AG09309 (cell line): ENCODE results near the gene PRR15.

Experiments used
- DNase-seq: peaks from one replicate; pipeline ENCODE4 v3.0.0-alpha.2; 2010; ENCODE audit warnings: low read depth
- H3K4me3 ChIP-seq: 2 replicates; pipeline ENCODE4 v1.5.1; 2011; ENCODE audit warnings: mild to moderate bottlenecking, low read depth, low read length, moderate library complexity; ENCODE audit not compliant: control insufficient read depth
- TF ChIP-seq, protein P1 (sequence below): IDR thresholded peaks from 2 replicates; pipeline ENCODE4 v1.5.1; 2011; ENCODE audit warnings: mild to moderate bottlenecking, low read depth, low read length, inconsistent platforms; ENCODE audit not compliant: insufficient read depth, control insufficient read depth; ENCODE audit errors: missing control alignments

Gene PRR15

GRCh38 chr7:29606830-29607229 is 43.2 kb downstream of the PRR15 start:
- H3K4me3 ChIP-seq = no peak overlapping the region
- no peak for DNase-seq
- TF ChIP-seq, protein P1, sequence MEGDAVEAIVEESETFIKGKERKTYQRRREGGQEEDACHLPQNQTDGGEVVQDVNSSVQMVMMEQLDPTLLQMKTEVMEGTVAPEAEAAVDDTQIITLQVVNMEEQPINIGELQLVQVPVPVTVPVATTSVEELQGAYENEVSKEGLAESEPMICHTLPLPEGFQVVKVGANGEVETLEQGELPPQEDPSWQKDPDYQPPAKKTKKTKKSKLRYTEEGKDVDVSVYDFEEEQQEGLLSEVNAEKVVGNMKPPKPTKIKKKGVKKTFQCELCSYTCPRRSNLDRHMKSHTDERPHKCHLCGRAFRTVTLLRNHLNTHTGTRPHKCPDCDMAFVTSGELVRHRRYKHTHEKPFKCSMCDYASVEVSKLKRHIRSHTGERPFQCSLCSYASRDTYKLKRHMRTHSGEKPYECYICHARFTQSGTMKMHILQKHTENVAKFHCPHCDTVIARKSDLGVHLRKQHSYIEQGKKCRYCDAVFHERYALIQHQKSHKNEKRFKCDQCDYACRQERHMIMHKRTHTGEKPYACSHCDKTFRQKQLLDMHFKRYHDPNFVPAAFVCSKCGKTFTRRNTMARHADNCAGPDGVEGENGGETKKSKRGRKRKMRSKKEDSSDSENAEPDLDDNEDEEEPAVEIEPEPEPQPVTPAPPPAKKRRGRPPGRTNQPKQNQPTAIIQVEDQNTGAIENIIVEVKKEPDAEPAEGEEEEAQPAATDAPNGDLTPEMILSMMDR = no peak

GRCh38 chr7:29607259-29607658 is 43.6 kb downstream of the PRR15 start:
- no peak overlapping the region for H3K4me3 ChIP-seq
- TF ChIP-seq, protein P1 = no peak
- DNase-seq = no peak

GRCh38 chr7:29607889-29608288 is 44.3 kb downstream of the PRR15 start:
- no peak overlapping the region for H3K4me3 ChIP-seq
- TF ChIP-seq, protein P1 = no peak
- no peak for DNase-seq

GRCh38 chr7:29609162-29610037 is 45.8 kb downstream of the PRR15 start:
- no peak overlapping the region for H3K4me3 ChIP-seq
- TF ChIP-seq, protein P1 = peak; percentile 66
- no peak for DNase-seq

DNA sequence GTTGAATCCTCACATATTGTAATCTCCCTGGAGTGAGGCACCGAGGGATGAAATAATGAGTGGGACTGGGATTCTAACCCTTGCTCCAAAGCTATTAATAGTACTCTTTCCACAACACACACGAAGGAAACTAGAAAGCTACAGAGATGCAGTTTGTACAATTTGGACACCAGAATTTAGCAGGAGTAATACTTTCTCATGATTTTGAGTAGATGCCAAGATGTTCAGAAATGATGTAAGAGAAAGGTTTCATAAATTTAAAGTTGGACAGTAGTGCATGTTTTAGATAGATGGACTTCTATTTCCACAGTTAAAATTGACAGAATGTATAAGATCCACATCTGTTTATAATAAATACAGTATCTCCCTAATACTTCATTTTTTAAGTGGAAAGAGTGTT is 46.5 kb downstream of the PRR15 start:
- DNase-seq = no peak
- H3K4me3 ChIP-seq = no peak overlapping the region
- TF ChIP-seq, protein P1 = no peak

GRCh38 chr7:29611941-29612544 is 48.4 kb downstream of the PRR15 start:
- DNase-seq = no peak

More at GRCh38 chr7:29611941-29612544, 48.4 kb downstream of the PRR15 start:
- no peak overlapping the region for H3K4me3 ChIP-seq
- TF ChIP-seq, protein P1 = no peak
